Caco-2 (cell line): ENCODE data around the gene PNMT. TPM values are rescaled to one million over a fixed set of nuclear protein-coding genes. Genes with fewer than 3 reads are reported as not detected.

Experiments
- BruUV-seq: library from RNA; stranded (reverse); fragments of 400-500 nt; replicated peaks from 2 replicates; lab custom pipeline; 2021; lab: Mats Ljungman, UMichigan
- CTCF ChIA-PET: fragments of 300-600 bp; sonication (Branson Sonifier 250); formaldehyde crosslinking; loops from one replicate; lab custom pipeline; 2022; ENCODE audit warnings: antibody characterized with exemption; lab: Charles Lee
- POLR2A ChIA-PET: fragments of 300-600 bp; sonication (Branson Sonifier 250); formaldehyde crosslinking; loops from one replicate; lab custom pipeline; 2022; ENCODE audit warnings: antibody characterized with exemption; lab: Charles Lee
- DNase-seq, 2 experiments: peaks; one replicate each; pipeline versions ENCODE4 v3.0.0 to v3.0.0-alpha.2; 2020 to 2022
- H3K27me3 ChIP-seq: replicated peaks from 2 replicates; pipeline ENCODE4 v1.6.0; 2011; ENCODE audit warnings: low read length; ENCODE audit not compliant: control insufficient read depth, insufficient read depth
- H3K36me3 ChIP-seq: 2 replicates; pipeline ENCODE4 v1.5.1; 2011; ENCODE audit warnings: low read length; ENCODE audit not compliant: control insufficient read depth, insufficient read depth
- H3K4me1 ChIP-seq: fragments of 250-450 bp; sonication (Bioruptor Pico); 2 replicates; pipeline ENCODE4 v1.5.1; 2020; ENCODE audit warnings: mild to moderate bottlenecking
- H3K4me3 ChIP-seq: 2 replicates; pipeline ENCODE4 v1.5.1; 2011; ENCODE audit warnings: low read depth, mild to moderate bottlenecking, control low read depth, low read length
- H3K9me3 ChIP-seq: fragments of 250-450 bp; sonication (Bioruptor Pico); 2 replicates; pipeline ENCODE4 v1.5.1; 2020; ENCODE audit warnings: mild to moderate bottlenecking, moderate library complexity
- H3K27ac Mint-ChIP-seq: one replicate; pipeline ENCODE4 v1.8.0; 2022; ENCODE audit warnings: mixed read lengths; ENCODE audit not compliant: unreplicated experiment
- H3K27me3 Mint-ChIP-seq: one replicate; pipeline ENCODE4 v1.8.0; 2022; ENCODE audit warnings: mixed read lengths; ENCODE audit not compliant: insufficient read depth, unreplicated experiment
- H3K36me3 Mint-ChIP-seq: one replicate; pipeline ENCODE4 v1.8.0; 2022; ENCODE audit warnings: mild to moderate bottlenecking, mixed read lengths; ENCODE audit not compliant: insufficient read depth, unreplicated experiment
- H3K4me1 Mint-ChIP-seq: one replicate; pipeline ENCODE4 v1.8.0; 2022; ENCODE audit warnings: low read depth, mixed read lengths; ENCODE audit not compliant: unreplicated experiment
- H3K4me3 Mint-ChIP-seq: one replicate; pipeline ENCODE4 v1.8.0; 2022; ENCODE audit warnings: mild to moderate bottlenecking, moderate library complexity, mixed read lengths; ENCODE audit not compliant: unreplicated experiment
- H3K9me3 Mint-ChIP-seq: one replicate; pipeline ENCODE4 v1.8.0; 2022; ENCODE audit warnings: mixed read lengths; ENCODE audit not compliant: unreplicated experiment
- CTCF ChIP-seq, 2 experiments: fragments of 200-600 bp in 1 of 2; IDR thresholded peaks; 1 replicate in 1 of 2; 2 replicates in 1 of 2; pipeline versions ENCODE4 v1.5.1 to v1.8.0; 2011 to 2022; ENCODE audit warnings: antibody characterized with exemption in 1 of 2, control low read depth in 1 of 2, inconsistent platforms in 1 of 2, low read depth in 1 of 2, low read length in 1 of 2, mild to moderate bottlenecking in 1 of 2, moderate library complexity in 1 of 2; ENCODE audit not compliant: insufficient read depth in 1 of 2, severe bottlenecking in 1 of 2, unreplicated experiment in 1 of 2
- intact Hi-C: fragments of 100-400 bp; cut with micrococcal nuclease; formaldehyde crosslinking; loops from one replicate; pipeline ENCODE4 v1.10.0; 2022; ENCODE audit not compliant: unreplicated experiment
- total RNA-seq: library from RNA; stranded (reverse); gene quantifications from 2 replicates; pipeline ENCODE4 v1.2.3, GENCODE V29; 2022

PNMT gene
- total RNA-seq, 1 experiment from 2014 or later, result not detected

GRCh38 chr17:39719563-39720355 lies 51.5 kb downstream of the PNMT start:
- Histone ChIP-seq H3K4me3 (no peak overlapping the region), H3K27me3 (no peaks in the 10 kb centered on the region), H3K4me1 (no peaks in the 10 kb centered on the region), H3K36me3 (peaks cover 6% of the 10 kb centered on the region; the same call in 1 of the 2 replicates), H3K9me3 (no peaks in the 10 kb centered on the region)
- no peak for TF ChIP-seq CTCF (IDR thresholded peaks at IDR 0.05; ENCODE audit: insufficient read depth in 1 of 2, low read depth in 1 of 2, low read length in 1 of 2, severe bottlenecking in 1 of 2, unreplicated experiment in 1 of 2)
- ChIA-PET POLR2A (no interaction called here), CTCF (interaction anchor here (0.7 to 1.9 kb wide), 4 partner anchors 10 to 95 kb away, joined by 4 to 17 read pairs (median 10); partner anchors contain the start of genes ERBB2 and MIEN1)
- H3K4me1 Mint-ChIP-seq, result no peaks in the 10 kb centered on the region
- intact Hi-C loops, result no loop called here
- no TSS peak for BruUV-seq
- H3K4me3 Mint-ChIP-seq, result no peak overlapping the region
- no peak overlapping the region for H3K27ac Mint-ChIP-seq
- no peak for DNase-seq
- no peaks in the 10 kb centered on the region for H3K27me3 Mint-ChIP-seq
- no peaks in the 10 kb centered on the region for H3K9me3 Mint-ChIP-seq
- peaks cover 86% of the 10 kb centered on the region for H3K36me3 Mint-ChIP-seq

Other genes starting within 250 kb of the PNMT start
- gene MED1, start 217.2 kb upstream of the PNMT start, total RNA-seq, result 58.9 and 62.2 TPM in 2 replicates
- gene CDK12, start 207.0 kb upstream of the PNMT start, total RNA-seq, result 85.5 and 86.6 TPM in 2 replicates
- gene NEUROD2, start 60.5 kb upstream of the PNMT start, total RNA-seq, result not detected in 2 replicates
- not detected in 2 replicates for gene PPP1R1B, start 41.5 kb upstream of the PNMT start, total RNA-seq
- 42.6 and 55.5 TPM in 2 replicates for gene STARD3, start 31.3 kb upstream of the PNMT start, total RNA-seq
- 1.6 TPM in 2 replicates for gene TCAP, start 3.1 kb upstream of the PNMT start, total RNA-seq
- 14.7 and 17.4 TPM in 2 replicates for gene PGAP3, start 19.6 kb downstream of the PNMT start, total RNA-seq
- 121 and 124 TPM in 2 replicates for gene ERBB2, start 31.6 kb downstream of the PNMT start, total RNA-seq
- gene MIEN1, start 62.1 kb downstream of the PNMT start, total RNA-seq, result 42.9 and 46.3 TPM in 2 replicates
- gene GRB7, start 69.5 kb downstream of the PNMT start, total RNA-seq, result 83.3 and 98.6 TPM in 2 replicates
- 2.4 and 2.8 TPM in 2 replicates for gene IKZF3, start 195.9 kb downstream of the PNMT start, total RNA-seq
- gene ZPBP2, start 199.7 kb downstream of the PNMT start, total RNA-seq, result not detected in 2 replicates